HG03469 (cell line): ENCODE results near the gene GTSE1.

Experiments
- ATAC-seq: cut with Tn5 transposase; IDR thresholded peaks from one replicate; pipeline ENCODE4 v1.9.1; 2021; ENCODE audit warnings: mild to moderate bottlenecking, moderate library complexity, moderate number of reproducible peaks; ENCODE audit not compliant: unreplicated experiment

GTSE1 gene

GRCh38 chr22:46273432-46274148 is 23.1 kb upstream of the GTSE1 start:
- ATAC-seq: no peak

- ATAC-seq: no peak
These were observed 22.3 kb upstream of the GTSE1 start for GRCh38 chr22:46274381-46274780.

- no peak for ATAC-seq
These were observed 21.1 kb upstream of the GTSE1 start for GRCh38 chr22:46275455-46276122.

GRCh38 chr22:46276563-46276962 is 20.1 kb upstream of the GTSE1 start:
- no peak for ATAC-seq

GRCh38 chr22:46278656-46279645 is 17.7 kb upstream of the GTSE1 start:
- no peak for ATAC-seq

- no peak for ATAC-seq
These were observed 16.4 kb upstream of the GTSE1 start for GRCh38 chr22:46280063-46280817.

GRCh38 chr22:46280999-46281623 is 15.6 kb upstream of the GTSE1 start:
- ATAC-seq: no peak

GRCh38 chr22:46281866-46282678 is 14.6 kb upstream of the GTSE1 start:
- ATAC-seq: no peak

- no peak for ATAC-seq
These were observed 10.7 kb upstream of the GTSE1 start for GRCh38 chr22:46286006-46286405.

GRCh38 chr22:46286941-46287872 is 9.5 kb upstream of the GTSE1 start:
- ATAC-seq: no peak

GRCh38 chr22:46287873-46288751 is 8.6 kb upstream of the GTSE1 start:
- ATAC-seq: no peak

GRCh38 chr22:46288846-46289243 is 7.8 kb upstream of the GTSE1 start:
- ATAC-seq: no peak

GRCh38 chr22:46289244-46289891 is 7.3 kb upstream of the GTSE1 start:
- ATAC-seq: no peak

- ATAC-seq: no peak
These were observed 6.4 kb upstream of the GTSE1 start for GRCh38 chr22:46290121-46290842.

GRCh38 chr22:46290843-46291785 is 5.6 kb upstream of the GTSE1 start:
- ATAC-seq: no peak
